ENCODE data around the gene WDR38. TPM values are rescaled to one million over a fixed set of nuclear protein-coding genes. Genes with fewer than 3 reads are reported as not detected.

The WDR38 gene
- polyA plus RNA-seq, 1 of the 3 experiments (the other 2 are of a cell fraction): not detected

DNA sequence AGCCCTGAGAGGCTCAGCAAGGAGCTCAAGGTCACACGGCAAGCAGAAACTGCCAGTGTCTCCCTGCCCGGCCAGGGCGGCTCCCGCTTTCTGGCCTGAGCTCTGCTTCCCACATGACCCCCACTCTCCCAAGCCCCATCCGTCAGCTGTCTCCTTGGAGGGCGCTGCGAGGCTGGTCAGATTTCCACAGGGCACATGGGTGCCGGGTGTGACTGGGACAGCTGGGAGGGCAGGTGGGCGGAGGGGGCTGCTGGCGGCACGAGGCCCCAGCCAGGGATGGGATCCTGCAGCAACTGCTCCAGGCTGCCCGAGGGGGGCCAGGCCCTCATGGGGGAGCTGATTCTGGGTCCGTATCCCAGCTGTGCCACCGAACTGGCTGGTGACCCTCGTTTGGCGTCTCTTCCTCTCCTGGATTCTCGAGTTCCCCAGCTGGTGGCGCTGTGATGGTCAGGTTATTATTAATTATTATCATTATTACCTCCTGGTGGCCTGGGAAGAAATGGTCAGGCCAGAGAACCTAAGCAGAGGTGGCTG lies 12.9 kb upstream of the WDR38 start:
- H4K20me1 ChIP-seq (ENCODE audit: insufficient read depth): no peaks in the 10 kb centered on the region
- H3K4me3 ChIP-seq (ENCODE audit: low read depth in 2 of 2, low read length in 1 of 2): no peak overlapping the region
- ChIA-PET POLR2A (interaction anchor here (1.0 kb wide), 1 partner anchor 15 kb away, joined by 4 read pairs; no protein-coding TSS in a partner anchor), CTCF (interaction anchor here (0.7 to 33.6 kb wide), 19 partner anchors 10 to 303 kb away, joined by 3 to 1436 read pairs (median 5); partner anchors contain the start of genes NR6A1, OLFML2A, SCAI and WDR38)
- H3K9me3 ChIP-seq: no peaks in the 10 kb centered on the region
- peak; percentile 42 for DNase-seq
- no peaks in the 10 kb centered on the region for H3K27me3 ChIP-seq (ENCODE audit: insufficient read depth)
- no peaks in the 10 kb centered on the region for H3K79me2 ChIP-seq (ENCODE audit: insufficient read depth)
- no peak overlapping the region for H3K27ac ChIP-seq (ENCODE audit: low read depth in 2 of 2, low read length in 1 of 2)
- no peaks in the 10 kb centered on the region for H3K9me2 ChIP-seq
- H3K36me3 ChIP-seq (replicated peaks in 1 of 2; ENCODE audit: control insufficient read depth in 1 of 2, insufficient read depth in 2 of 2, low read length in 1 of 2): no peaks in the 10 kb centered on the region
- no peak overlapping the region for H3K9ac ChIP-seq
- H2AFZ ChIP-seq (ENCODE audit: low read depth): no peak overlapping the region
- H3F3A ChIP-seq (replicated peaks; ENCODE audit: insufficient read depth): peaks cover 2% of the 10 kb centered on the region
- TF ChIP-seq, protein P1, sequence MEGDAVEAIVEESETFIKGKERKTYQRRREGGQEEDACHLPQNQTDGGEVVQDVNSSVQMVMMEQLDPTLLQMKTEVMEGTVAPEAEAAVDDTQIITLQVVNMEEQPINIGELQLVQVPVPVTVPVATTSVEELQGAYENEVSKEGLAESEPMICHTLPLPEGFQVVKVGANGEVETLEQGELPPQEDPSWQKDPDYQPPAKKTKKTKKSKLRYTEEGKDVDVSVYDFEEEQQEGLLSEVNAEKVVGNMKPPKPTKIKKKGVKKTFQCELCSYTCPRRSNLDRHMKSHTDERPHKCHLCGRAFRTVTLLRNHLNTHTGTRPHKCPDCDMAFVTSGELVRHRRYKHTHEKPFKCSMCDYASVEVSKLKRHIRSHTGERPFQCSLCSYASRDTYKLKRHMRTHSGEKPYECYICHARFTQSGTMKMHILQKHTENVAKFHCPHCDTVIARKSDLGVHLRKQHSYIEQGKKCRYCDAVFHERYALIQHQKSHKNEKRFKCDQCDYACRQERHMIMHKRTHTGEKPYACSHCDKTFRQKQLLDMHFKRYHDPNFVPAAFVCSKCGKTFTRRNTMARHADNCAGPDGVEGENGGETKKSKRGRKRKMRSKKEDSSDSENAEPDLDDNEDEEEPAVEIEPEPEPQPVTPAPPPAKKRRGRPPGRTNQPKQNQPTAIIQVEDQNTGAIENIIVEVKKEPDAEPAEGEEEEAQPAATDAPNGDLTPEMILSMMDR (IDR thresholded peaks at IDR 0.05): peak; percentile 65
- TF ChIP-seq TAF1 (IDR thresholded peaks at IDR 0.05; ENCODE audit: borderline replicate concordance, low read depth, low read length): no peak
- TF ChIP-seq, protein P2, sequence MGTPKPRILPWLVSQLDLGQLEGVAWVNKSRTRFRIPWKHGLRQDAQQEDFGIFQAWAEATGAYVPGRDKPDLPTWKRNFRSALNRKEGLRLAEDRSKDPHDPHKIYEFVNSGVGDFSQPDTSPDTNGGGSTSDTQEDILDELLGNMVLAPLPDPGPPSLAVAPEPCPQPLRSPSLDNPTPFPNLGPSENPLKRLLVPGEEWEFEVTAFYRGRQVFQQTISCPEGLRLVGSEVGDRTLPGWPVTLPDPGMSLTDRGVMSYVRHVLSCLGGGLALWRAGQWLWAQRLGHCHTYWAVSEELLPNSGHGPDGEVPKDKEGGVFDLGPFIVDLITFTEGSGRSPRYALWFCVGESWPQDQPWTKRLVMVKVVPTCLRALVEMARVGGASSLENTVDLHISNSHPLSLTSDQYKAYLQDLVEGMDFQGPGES (IDR thresholded peaks at IDR 0.05; ENCODE audit: low read depth, low read length): no peak
- TF ChIP-seq TCF12 (IDR thresholded peaks at IDR 0.05): no peak
- WGBS (ENCODE audit: low lambda C conversion rate): 73% methylated on average over 6 of the region's 18 CpGs
- H3K4me2 ChIP-seq: no peak overlapping the region
- peaks cover 4 to 5% of the 10 kb centered on the region in 2 experiments; a peak in 3 of 4 replicates for H3K4me1 ChIP-seq (ENCODE audit: control insufficient read depth in 1 of 2, insufficient read depth in 2 of 2, low read depth in 1 of 2, low read length in 1 of 2)

DNA sequence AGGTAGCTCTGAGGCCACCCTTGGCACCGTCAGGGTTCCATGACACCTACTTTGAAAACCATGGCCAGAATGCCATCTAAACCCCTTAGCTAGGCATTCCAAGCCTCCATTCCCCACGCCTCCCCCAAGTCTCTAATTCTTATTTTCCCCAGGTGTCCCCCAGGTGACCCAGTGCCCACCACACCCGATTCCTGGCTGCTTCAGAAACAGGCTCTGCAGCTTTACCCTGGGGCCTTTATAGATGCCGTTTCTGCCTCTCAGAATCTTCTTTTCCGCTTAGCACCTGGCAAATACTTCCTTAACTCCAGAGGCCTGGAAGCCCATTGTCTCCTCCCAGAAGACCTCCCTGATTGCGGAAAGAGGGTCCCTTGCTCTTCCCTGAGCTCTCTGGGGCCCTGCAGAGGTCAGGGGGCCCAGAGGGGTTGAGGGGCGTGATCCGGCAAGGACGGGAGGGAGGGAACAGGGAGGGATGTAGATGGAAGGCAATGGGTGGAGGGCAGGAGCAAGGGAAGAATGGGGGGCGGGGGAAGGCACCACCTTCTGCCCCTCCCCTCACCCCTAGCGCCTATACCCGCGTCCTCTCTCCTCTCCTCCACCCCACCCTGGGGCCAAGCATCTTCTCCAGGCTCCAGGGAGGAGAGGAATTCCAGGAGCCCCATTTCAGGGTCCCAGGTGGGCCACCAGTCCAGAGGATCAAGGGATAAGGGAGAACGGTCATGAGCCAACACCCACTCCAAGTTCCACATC lies 12.0 kb upstream of the WDR38 start:
- WGBS (ENCODE audit: low lambda C conversion rate): 91% methylated on average over 14 of the region's 14 CpGs
- CTCF ChIA-PET: interaction anchor here (0.6 to 33.6 kb wide), 15 partner anchors 11 to 1151 kb away, joined by 3 to 1436 read pairs (median 4); partner anchors contain the start of genes NR6A1, OLFML2A and WDR38
- no peak overlapping the region for H2AFZ ChIP-seq (ENCODE audit: low read depth)
- H3K4me1 ChIP-seq (ENCODE audit: control insufficient read depth in 1 of 2, insufficient read depth in 2 of 2, low read depth in 1 of 2, low read length in 1 of 2): no peaks in the 10 kb centered on the region
- H3K79me2 ChIP-seq (ENCODE audit: insufficient read depth): no peaks in the 10 kb centered on the region
- POLR2A ChIA-PET: no interaction called here
- no peaks in the 10 kb centered on the region for H3K27me3 ChIP-seq (ENCODE audit: insufficient read depth)
- no peaks in the 10 kb centered on the region for H3K9me2 ChIP-seq
- no peak overlapping the region for H3K27ac ChIP-seq (ENCODE audit: low read depth in 2 of 2, low read length in 1 of 2)
- H3K36me3 ChIP-seq (replicated peaks in 1 of 2; ENCODE audit: control insufficient read depth in 1 of 2, insufficient read depth in 2 of 2, low read length in 1 of 2): no peaks in the 10 kb centered on the region
- no peaks in the 10 kb centered on the region for H3K9me3 ChIP-seq
- H3K9ac ChIP-seq: no peak overlapping the region
- no peak overlapping the region for H3K4me3 ChIP-seq (ENCODE audit: low read depth in 2 of 2, low read length in 1 of 2)
- H4K20me1 ChIP-seq (ENCODE audit: insufficient read depth): no peaks in the 10 kb centered on the region
- no peak for DNase-seq
- no peak overlapping the region for H3K4me2 ChIP-seq
- no peaks in the 10 kb centered on the region for H3F3A ChIP-seq (replicated peaks; ENCODE audit: insufficient read depth)
- no peak for TF ChIP-seq SMC3 (IDR thresholded peaks at IDR 0.05; ENCODE audit: low read depth, low read length)
- no peak for TF ChIP-seq YY1 (IDR thresholded peaks at IDR 0.05; ENCODE audit: low read depth)
- TF ChIP-seq, protein P2 (IDR thresholded peaks at IDR 0.05; ENCODE audit: low read depth, low read length): no peak
- no peak for TF ChIP-seq NFIC (IDR thresholded peaks at IDR 0.05; ENCODE audit: borderline replicate concordance)
- TF ChIP-seq RFX5 (IDR thresholded peaks at IDR 0.05; ENCODE audit: low read length): no peak
- TF ChIP-seq, protein P3, sequence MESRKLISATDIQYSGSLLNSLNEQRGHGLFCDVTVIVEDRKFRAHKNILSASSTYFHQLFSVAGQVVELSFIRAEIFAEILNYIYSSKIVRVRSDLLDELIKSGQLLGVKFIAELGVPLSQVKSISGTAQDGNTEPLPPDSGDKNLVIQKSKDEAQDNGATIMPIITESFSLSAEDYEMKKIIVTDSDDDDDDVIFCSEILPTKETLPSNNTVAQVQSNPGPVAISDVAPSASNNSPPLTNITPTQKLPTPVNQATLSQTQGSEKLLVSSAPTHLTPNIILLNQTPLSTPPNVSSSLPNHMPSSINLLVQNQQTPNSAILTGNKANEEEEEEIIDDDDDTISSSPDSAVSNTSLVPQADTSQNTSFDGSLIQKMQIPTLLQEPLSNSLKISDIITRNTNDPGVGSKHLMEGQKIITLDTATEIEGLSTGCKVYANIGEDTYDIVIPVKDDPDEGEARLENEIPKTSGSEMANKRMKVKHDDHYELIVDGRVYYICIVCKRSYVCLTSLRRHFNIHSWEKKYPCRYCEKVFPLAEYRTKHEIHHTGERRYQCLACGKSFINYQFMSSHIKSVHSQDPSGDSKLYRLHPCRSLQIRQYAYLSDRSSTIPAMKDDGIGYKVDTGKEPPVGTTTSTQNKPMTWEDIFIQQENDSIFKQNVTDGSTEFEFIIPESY (IDR thresholded peaks at IDR 0.05; ENCODE audit: borderline replicate concordance, low read depth): no peak
- TF ChIP-seq FOXM1 (IDR thresholded peaks at IDR 0.05; ENCODE audit: low read depth): no peak
- TF ChIP-seq, protein P4, sequence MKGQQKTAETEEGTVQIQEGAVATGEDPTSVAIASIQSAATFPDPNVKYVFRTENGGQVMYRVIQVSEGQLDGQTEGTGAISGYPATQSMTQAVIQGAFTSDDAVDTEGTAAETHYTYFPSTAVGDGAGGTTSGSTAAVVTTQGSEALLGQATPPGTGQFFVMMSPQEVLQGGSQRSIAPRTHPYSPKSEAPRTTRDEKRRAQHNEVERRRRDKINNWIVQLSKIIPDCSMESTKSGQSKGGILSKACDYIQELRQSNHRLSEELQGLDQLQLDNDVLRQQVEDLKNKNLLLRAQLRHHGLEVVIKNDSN (IDR thresholded peaks at IDR 0.05; ENCODE audit: borderline replicate concordance, low read depth): no peak
- TF ChIP-seq TEAD4 (IDR thresholded peaks at IDR 0.05; ENCODE audit: borderline replicate concordance, insufficient read depth): no peak
- no peak for TF ChIP-seq FOSL2 (IDR thresholded peaks at IDR 0.05; ENCODE audit: borderline replicate concordance, low read depth)
- TF ChIP-seq EP300 (IDR thresholded peaks at IDR 0.05; ENCODE audit: borderline replicate concordance in 1 of 2, low read depth in 1 of 2, low read length in 1 of 2): no peak
- no peak for TF ChIP-seq RAD21 (IDR thresholded peaks at IDR 0.05; ENCODE audit: low read length)
- no peak for TF ChIP-seq TAF1 (IDR thresholded peaks at IDR 0.05; ENCODE audit: borderline replicate concordance, low read depth, low read length)
- no peak for TF ChIP-seq ELF1 (IDR thresholded peaks at IDR 0.05)
- TF ChIP-seq, protein P5, sequence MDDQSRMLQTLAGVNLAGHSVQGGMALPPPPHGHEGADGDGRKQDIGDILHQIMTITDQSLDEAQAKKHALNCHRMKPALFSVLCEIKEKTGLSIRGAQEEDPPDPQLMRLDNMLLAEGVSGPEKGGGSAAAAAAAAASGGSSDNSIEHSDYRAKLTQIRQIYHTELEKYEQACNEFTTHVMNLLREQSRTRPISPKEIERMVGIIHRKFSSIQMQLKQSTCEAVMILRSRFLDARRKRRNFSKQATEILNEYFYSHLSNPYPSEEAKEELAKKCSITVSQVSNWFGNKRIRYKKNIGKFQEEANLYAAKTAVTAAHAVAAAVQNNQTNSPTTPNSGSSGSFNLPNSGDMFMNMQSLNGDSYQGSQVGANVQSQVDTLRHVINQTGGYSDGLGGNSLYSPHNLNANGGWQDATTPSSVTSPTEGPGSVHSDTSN (IDR thresholded peaks at IDR 0.05): no peak
